Measurements from ENCODE around the gene MEGF9. TPM values are rescaled to one million over a fixed set of nuclear protein-coding genes. Genes with fewer than 3 reads are reported as not detected.

The MEGF9 gene
- total and polyA plus RNA-seq, 2 experiments from 2014 or later: 10.3 to 27.4 TPM

DNA sequence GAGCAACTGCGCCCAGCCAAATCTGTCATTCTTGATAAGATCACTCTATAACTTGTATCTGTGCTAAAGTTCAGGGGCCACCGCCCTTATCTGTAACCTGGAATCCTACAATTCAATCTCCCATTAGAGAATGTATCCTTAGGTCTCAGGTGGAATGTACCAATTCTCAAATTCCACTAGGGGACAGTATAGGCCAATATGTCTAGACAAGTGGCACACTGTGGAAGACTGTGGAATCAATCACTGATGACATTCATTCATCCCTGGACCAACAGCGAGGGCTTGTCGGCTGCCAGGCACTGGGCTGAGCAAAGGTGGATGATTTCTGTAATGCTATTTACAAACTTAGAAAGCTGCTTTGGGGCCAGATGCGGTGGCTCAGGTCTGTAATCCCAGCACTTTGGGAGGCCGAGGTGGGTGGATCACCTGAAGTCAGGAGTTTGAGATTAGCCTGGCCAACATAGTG lies 28.7 kb upstream of the MEGF9 start:
- H4K20me1 ChIP-seq (ENCODE audit: insufficient read depth, poor library complexity, severe bottlenecking): no peaks in the 10 kb centered on the region
- no peak overlapping the region for H2AFZ ChIP-seq
- H3K79me2 ChIP-seq: no peaks in the 10 kb centered on the region
- H3K4me2 ChIP-seq: no peak overlapping the region
- H3K36me3 ChIP-seq (replicated peaks; ENCODE audit: insufficient read depth, low read depth): no peaks in the 10 kb centered on the region
- TF ChIP-seq CTCF (IDR thresholded peaks at IDR 0.05; ENCODE audit: poor library complexity) (peak; percentile 56), EZH2phosphoT487 (IDR thresholded peaks at IDR 0.05; ENCODE audit: low read depth, severe bottlenecking, unreplicated experiment) (no peak), EZH2 (IDR thresholded peaks at IDR 0.05; ENCODE audit: borderline replicate concordance) (no peak)
- no peaks in the 10 kb centered on the region for H3K27me3 ChIP-seq
- H3K9me2 ChIP-seq (replicated peaks; ENCODE audit: insufficient read depth): no peaks in the 10 kb centered on the region
- no peaks in the 10 kb centered on the region for H3K9me3 ChIP-seq (ENCODE audit: low read depth)
- no peak overlapping the region for H3K4me3 ChIP-seq
- DNase-seq (ENCODE audit: low spot score): peak; percentile 47
- no peak overlapping the region for H3K27ac ChIP-seq
- no peaks in the 10 kb centered on the region for H3K4me1 ChIP-seq (ENCODE audit: insufficient read depth)
- WGBS (ENCODE audit: low lambda C conversion rate, missing lambda C conversion rate): 81% methylated on average over 6 of the region's 6 CpGs

DNA sequence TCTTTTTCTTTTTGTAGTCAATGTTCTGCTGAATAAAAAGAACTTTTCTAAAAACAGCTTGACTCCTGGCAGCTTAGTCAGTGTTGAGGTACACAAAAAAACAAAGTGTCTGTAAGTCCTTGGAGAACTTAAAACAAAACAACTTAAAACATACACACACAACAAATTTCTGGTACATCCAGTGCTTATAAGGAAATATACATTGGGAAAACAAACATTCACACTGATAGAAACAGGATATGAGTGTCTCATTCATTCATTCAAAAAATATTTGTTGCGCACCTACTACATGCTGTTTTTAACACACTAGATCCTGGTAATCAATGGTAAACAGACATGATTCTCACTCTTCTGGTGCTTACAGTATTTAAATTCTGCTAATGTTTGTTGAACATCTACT lies 27.4 kb upstream of the MEGF9 start:
- Histone ChIP-seq H3K79me2 (no peaks in the 10 kb centered on the region), H3K36me3 (replicated peaks; ENCODE audit: insufficient read depth, low read depth) (no peaks in the 10 kb centered on the region), H3K4me3 (no peak overlapping the region), H3K9me3 (ENCODE audit: low read depth) (no peaks in the 10 kb centered on the region), H2AFZ (no peak overlapping the region), H3K27ac (no peak overlapping the region), H3K27me3 (no peaks in the 10 kb centered on the region), H3K9me2 (replicated peaks; ENCODE audit: insufficient read depth) (no peaks in the 10 kb centered on the region), H3K4me2 (no peak overlapping the region), H3K4me1 (ENCODE audit: insufficient read depth) (no peaks in the 10 kb centered on the region), H4K20me1 (ENCODE audit: insufficient read depth, poor library complexity, severe bottlenecking) (no peaks in the 10 kb centered on the region)
- no peak for DNase-seq (ENCODE audit: low spot score)
- WGBS (ENCODE audit: low lambda C conversion rate, missing lambda C conversion rate): 93% methylated on average over 1 of the region's 1 CpG
- TF ChIP-seq CTCF (IDR thresholded peaks at IDR 0.05; ENCODE audit: poor library complexity) (no peak), EZH2phosphoT487 (IDR thresholded peaks at IDR 0.05; ENCODE audit: low read depth, severe bottlenecking, unreplicated experiment) (no peak), EZH2 (IDR thresholded peaks at IDR 0.05; ENCODE audit: borderline replicate concordance) (no peak)

GRCh38 chr9:120741191-120741590 lies 26.9 kb upstream of the MEGF9 start:
- no peaks in the 10 kb centered on the region for H3K36me3 ChIP-seq (replicated peaks; ENCODE audit: insufficient read depth, low read depth)
- TF ChIP-seq EZH2phosphoT487 (IDR thresholded peaks at IDR 0.05; ENCODE audit: low read depth, severe bottlenecking, unreplicated experiment) (no peak), CTCF (IDR thresholded peaks at IDR 0.05; ENCODE audit: poor library complexity) (no peak), EZH2 (IDR thresholded peaks at IDR 0.05; ENCODE audit: borderline replicate concordance) (no peak)
- no peaks in the 10 kb centered on the region for H3K4me1 ChIP-seq (ENCODE audit: insufficient read depth)
- no peak for DNase-seq (ENCODE audit: low spot score)
- H2AFZ ChIP-seq: no peak overlapping the region
- no peaks in the 10 kb centered on the region for H3K79me2 ChIP-seq
- H3K4me2 ChIP-seq: no peak overlapping the region
- H3K27ac ChIP-seq: no peak overlapping the region
- H4K20me1 ChIP-seq (ENCODE audit: insufficient read depth, poor library complexity, severe bottlenecking): no peaks in the 10 kb centered on the region
- no peaks in the 10 kb centered on the region for H3K9me3 ChIP-seq (ENCODE audit: low read depth)
- no peaks in the 10 kb centered on the region for H3K27me3 ChIP-seq
- no peaks in the 10 kb centered on the region for H3K9me2 ChIP-seq (replicated peaks; ENCODE audit: insufficient read depth)
- WGBS (ENCODE audit: low lambda C conversion rate, missing lambda C conversion rate): 71% methylated on average over 1 of the region's 1 CpG
- no peak overlapping the region for H3K4me3 ChIP-seq

GRCh38 chr9:120740132-120740531 lies 25.9 kb upstream of the MEGF9 start:
- peaks cover 7% of the 10 kb centered on the region for H3K4me1 ChIP-seq (ENCODE audit: insufficient read depth)
- H2AFZ ChIP-seq: no peak overlapping the region
- H3K9me3 ChIP-seq (ENCODE audit: low read depth): no peaks in the 10 kb centered on the region
- no peak overlapping the region for H3K4me2 ChIP-seq
- H4K20me1 ChIP-seq (ENCODE audit: insufficient read depth, poor library complexity, severe bottlenecking): no peaks in the 10 kb centered on the region
- H3K9me2 ChIP-seq (replicated peaks; ENCODE audit: insufficient read depth): no peaks in the 10 kb centered on the region
- no peaks in the 10 kb centered on the region for H3K27me3 ChIP-seq
- no peaks in the 10 kb centered on the region for H3K36me3 ChIP-seq (replicated peaks; ENCODE audit: insufficient read depth, low read depth)
- TF ChIP-seq EZH2phosphoT487 (IDR thresholded peaks at IDR 0.05; ENCODE audit: low read depth, severe bottlenecking, unreplicated experiment) (no peak), CTCF (IDR thresholded peaks at IDR 0.05; ENCODE audit: poor library complexity) (no peak), EZH2 (IDR thresholded peaks at IDR 0.05; ENCODE audit: borderline replicate concordance) (no peak)
- H3K4me3 ChIP-seq: no peak overlapping the region
- H3K27ac ChIP-seq: no peak overlapping the region
- H3K79me2 ChIP-seq: no peaks in the 10 kb centered on the region
- DNase-seq (ENCODE audit: low spot score): no peak
